ENCODE data around the gene RSBN1L. TPM values are rescaled to one million over a fixed set of nuclear protein-coding genes. Genes with fewer than 3 reads are reported as not detected.

The RSBN1L gene
- total RNA-seq, 4 donors from 2014 or later, result 18.7 to 40.8 (median 25.9) TPM

- TF ChIP-seq CTCF (IDR thresholded peaks at IDR 0.05), result no peak
- no peak for TF ChIP-seq EP300 (IDR thresholded peaks at IDR 0.05)
- no peak for TF ChIP-seq POLR2AphosphoS5 (IDR thresholded peaks at IDR 0.05)
- TF ChIP-seq POLR2A (IDR thresholded peaks at IDR 0.05), result no peak
- 98 to 100% methylated on average over 2 to 3 of the region's 3 CpGs for WGBS, 2 donors (ENCODE audit: low coverage in 1 of 2)
Measured at GRCh38 chr7:77738871-77739270, 42.6 kb downstream of the RSBN1L start.

GRCh38 chr7:77740257-77740656, 44.0 kb downstream of the RSBN1L start:
- H3K27ac ChIP-seq, result no peak overlapping the region
- 52 to 63% methylated on average over 1 of the region's 1 CpG for WGBS, 2 donors (ENCODE audit: low coverage in 1 of 2)
- H3K9me3 ChIP-seq, result no peaks in the 10 kb centered on the region
- H3K4me1 ChIP-seq, result peaks cover 0 to 6% (median 0%) of the 10 kb centered on the region in 3 donors
- no peak overlapping the region for H3K4me3 ChIP-seq
- no peaks in the 10 kb centered on the region for H3K27me3 ChIP-seq
- ATAC-seq, result no peak
- no peak for TF ChIP-seq POLR2A (IDR thresholded peaks at IDR 0.05)
- TF ChIP-seq CTCF (IDR thresholded peaks at IDR 0.05), result no peak
- TF ChIP-seq POLR2AphosphoS5 (IDR thresholded peaks at IDR 0.05), result no peak
- TF ChIP-seq EP300 (IDR thresholded peaks at IDR 0.05), result no peak
- H3K36me3 ChIP-seq, result peaks cover 0 to 20% of the 10 kb centered on the region in 2 donors

More at GRCh38 chr7:77738871-77739270, 42.6 kb downstream of the RSBN1L start:
- H3K4me1 ChIP-seq, result peaks cover 0 to 18% (median 0%) of the 10 kb centered on the region in 3 donors
- no peaks in the 10 kb centered on the region for H3K27me3 ChIP-seq
- no peak overlapping the region for H3K4me3 ChIP-seq
- no peaks in the 10 kb centered on the region for H3K9me3 ChIP-seq
- ATAC-seq, result no peak
- peaks cover 0 to 20% of the 10 kb centered on the region in 2 donors for H3K36me3 ChIP-seq
- H3K27ac ChIP-seq, result no peak overlapping the region

- Histone ChIP-seq H3K27ac (no peak overlapping the region), H3K4me1 (peaks cover 0 to 17% (median 0%) of the 10 kb centered on the region in 3 donors), H3K9me3 (no peaks in the 10 kb centered on the region), H3K27me3 (no peaks in the 10 kb centered on the region), H3K36me3 (peaks cover 0 to 13% of the 10 kb centered on the region in 2 donors), H3K4me3 (no peak overlapping the region)
- no peak for ATAC-seq
- 88 to 100% methylated on average over 1 of the region's 1 CpG for WGBS, 2 donors (ENCODE audit: low coverage in 1 of 2)
- TF ChIP-seq POLR2AphosphoS5 (IDR thresholded peaks at IDR 0.05) (no peak), POLR2A (IDR thresholded peaks at IDR 0.05) (no peak)
Measured at GRCh38 chr7:77743518-77743917, 47.3 kb downstream of the RSBN1L start.

- peaks cover 0 to 21% of the 10 kb centered on the region in 2 donors for H3K36me3 ChIP-seq
- ATAC-seq, result no peak
- no peak overlapping the region for H3K27ac ChIP-seq
- TF ChIP-seq EP300 (IDR thresholded peaks at IDR 0.05) (no peak), CTCF (IDR thresholded peaks at IDR 0.05) (no peak), POLR2AphosphoS5 (IDR thresholded peaks at IDR 0.05) (no peak), POLR2A (IDR thresholded peaks at IDR 0.05) (no peak)
- peaks cover 0 to 17% (median 0%) of the 10 kb centered on the region in 3 donors for H3K4me1 ChIP-seq
- H3K27me3 ChIP-seq, result no peaks in the 10 kb centered on the region
- H3K4me3 ChIP-seq, result no peak overlapping the region
- no peaks in the 10 kb centered on the region for H3K9me3 ChIP-seq
- WGBS, 2 donors (ENCODE audit: low coverage in 1 of 2), result 75 to 86% methylated on average over 1 to 2 of the region's 4 CpGs
Measured at GRCh38 chr7:77745746-77746145, 49.5 kb downstream of the RSBN1L start.

- ATAC-seq, result no peak
- peaks cover 0 to 17% (median 0%) of the 10 kb centered on the region in 3 donors for H3K4me1 ChIP-seq
- peaks cover 0 to 26% of the 10 kb centered on the region in 2 donors for H3K36me3 ChIP-seq
- TF ChIP-seq EP300 (IDR thresholded peaks at IDR 0.05) (no peak), POLR2AphosphoS5 (IDR thresholded peaks at IDR 0.05) (no peak), CTCF (IDR thresholded peaks at IDR 0.05) (no peak), POLR2A (IDR thresholded peaks at IDR 0.05) (no peak)
- H3K4me3 ChIP-seq, result no peak overlapping the region
- WGBS, 2 donors (ENCODE audit: low coverage in 1 of 2), result 60 to 87% methylated on average over 1 to 6 of the region's 6 CpGs
- H3K27me3 ChIP-seq, result no peaks in the 10 kb centered on the region
- H3K27ac ChIP-seq, result no peak overlapping the region
- no peaks in the 10 kb centered on the region for H3K9me3 ChIP-seq
Measured at GRCh38 chr7:77746164-77746823, 50.0 kb downstream of the RSBN1L start.

All from gastroesophageal sphincter (tissue), 4 donors.